K562 (cell line): Measurements from ENCODE around the gene CECR2. TPM values are rescaled to one million over a fixed set of nuclear protein-coding genes. Genes with fewer than 3 reads are reported as not detected.
A peak's percentile ranks its signal among the peaks of the same experiment; 100 is the strongest.

ENCODE experiments used
- ATAC-seq: fragments of 200-7000 bp; cut with Tn5 transposase; 3 replicates; pipeline ENCODE4 v1.9.1; 2020; ENCODE audit warnings: moderate library complexity
- BruUV-seq: library from RNA; stranded (reverse); fragments of 400-500 nt; replicated peaks from 2 replicates; lab custom pipeline; 2021; lab: Mats Ljungman, UMichigan
- CTCF ChIA-PET: fragments of 300-600 bp; formaldehyde crosslinking; extraction: SDS; loops from one replicate; lab custom pipeline; 2021; ENCODE audit warnings: low intra/inter-chr PET ratio; lab: Yijun Ruan, JAX
- POLR2A ChIA-PET: fragments of 300-600, 350-650 bp; sonication (Branson Sonifier 250); formaldehyde crosslinking; extraction: SDS; loops from one replicate; lab custom pipeline; 2021; ENCODE audit warnings: antibody characterized with exemption, inconsistent platforms; lab: Yijun Ruan, JAX
- DNase-seq, 4 experiments: peaks; one replicate each; pipeline versions ENCODE4 v3.0.0 to v3.0.0-alpha.2; 2011 to 2018; ENCODE audit warnings: low spot score in 3 of 4, mixed read lengths in 3 of 4; ENCODE audit errors: extremely low read depth in 1 of 4
- FAIRE-seq: peaks from 2 replicates; lab custom pipeline; 2011; peaks lifted over from hg19 to GRCh38; lab: Jason Lieb, UNC
- H2AFZ ChIP-seq: 2 replicates; pipeline ENCODE4 v1.6.0; 2011; ENCODE audit warnings: low read depth, low read length, control low read depth, inconsistent platforms
- H3K27ac ChIP-seq: fragments of 200-600 bp; 3 replicates; pipeline ENCODE4 v1.8.0; 2011; ENCODE audit warnings: low read depth, mild to moderate bottlenecking, control low read depth, inconsistent platforms, low read length, moderate library complexity, mixed read lengths; ENCODE audit errors: extremely low read depth
- H3K27me3 ChIP-seq, 2 experiments: fragments of 300-600 bp in 1 of 2; 2 replicates in 1 of 2; 3 replicates in 1 of 2; pipeline versions ENCODE4 v1.6.0 to v1.8.0; 2011; ENCODE audit warnings: inconsistent platforms in 2 of 2, low read length in 2 of 2, mild to moderate bottlenecking in 1 of 2, mixed read lengths in 1 of 2, moderate library complexity in 1 of 2; ENCODE audit not compliant: control insufficient read depth in 2 of 2, insufficient read depth in 2 of 2
- H3K36me3 ChIP-seq: fragments of 300-600 bp; 3 replicates; pipeline ENCODE4 v1.8.0; 2011; ENCODE audit warnings: mild to moderate bottlenecking, low read length, inconsistent platforms; ENCODE audit not compliant: control insufficient read depth, insufficient read depth
- H3K4me1 ChIP-seq, 2 experiments: fragments of 200-600 bp in 1 of 2; replicated peaks in 1 of 2; 2 replicates in 1 of 2; 3 replicates in 1 of 2; pipeline versions ENCODE4 v1.5.1 to v1.8.0; 2011; ENCODE audit warnings: inconsistent platforms in 2 of 2, low read length in 2 of 2, mild to moderate bottlenecking in 1 of 2, mixed read lengths in 1 of 2, moderate library complexity in 1 of 2; ENCODE audit not compliant: control insufficient read depth in 2 of 2, insufficient read depth in 2 of 2
- H3K4me2 ChIP-seq: 2 replicates; pipeline ENCODE4 v1.6.1; 2011; ENCODE audit warnings: low read length, control low read depth, inconsistent platforms, mixed read lengths; ENCODE audit not compliant: insufficient read depth
- H3K4me3 ChIP-seq: fragments of 200-600 bp; sonication (generic), shearing (Covaris generic); 2 replicates; pipeline ENCODE4 v1.5.1; 2016; ENCODE audit warnings: control low read depth, inconsistent platforms
- H3K79me2 ChIP-seq: fragments of 200-600 bp; 3 replicates; pipeline ENCODE4 v1.8.0; 2011; ENCODE audit warnings: low read length, inconsistent platforms; ENCODE audit not compliant: control insufficient read depth, insufficient read depth
- H3K9ac ChIP-seq, 2 experiments: 2 replicates each; pipeline versions ENCODE4 v1.6.0 to v1.6.1; 2011; ENCODE audit warnings: low read depth in 2 of 2, low read length in 2 of 2, control low read depth in 1 of 2, inconsistent platforms in 1 of 2, mild to moderate bottlenecking in 1 of 2, mixed read lengths in 1 of 2; ENCODE audit not compliant: insufficient read depth in 1 of 2
- H3K9me1 ChIP-seq: one replicate; pipeline ENCODE4 v1.6.0; 2011; ENCODE audit warnings: inconsistent platforms, mild to moderate bottlenecking, low read length, moderate library complexity; ENCODE audit not compliant: control insufficient read depth, insufficient read depth
- H3K9me3 ChIP-seq: replicated peaks from 2 replicates; pipeline ENCODE4 v1.5.1; 2011; ENCODE audit warnings: low read depth, low read length, inconsistent platforms; ENCODE audit not compliant: control insufficient read depth, insufficient read depth
- H4K20me1 ChIP-seq: replicated peaks from 2 replicates; pipeline ENCODE4 v1.6.1; 2011; ENCODE audit warnings: low read length, inconsistent platforms, mixed read lengths; ENCODE audit not compliant: control insufficient read depth, insufficient read depth
- FOXM1 ChIP-seq, 2 experiments: fragments of 450-650 bp in 1 of 2; sonication (generic) in 1 of 2; formaldehyde crosslinking in 1 of 2; IDR thresholded peaks; 2 replicates each; pipeline versions ENCODE4 v1.6.1 to v1.9.0; 2017 to 2022; ENCODE audit warnings: low read depth in 2 of 2, mild to moderate bottlenecking in 2 of 2, missing genetic modification reagents in 1 of 2, moderate library complexity in 1 of 2
- PCBP1 ChIP-seq: fragments of 200-400 bp; formaldehyde crosslinking; IDR thresholded peaks from 2 replicates; pipeline ENCODE4 v1.6.1; 2018; ENCODE audit warnings: mild to moderate bottlenecking, low read depth, low read length; ENCODE audit not compliant: poor library complexity, severe bottlenecking
- PRPF4 ChIP-seq: fragments of 200-400 bp; formaldehyde crosslinking; IDR thresholded peaks from one replicate; pipeline ENCODE4 v1.6.1; 2017; ENCODE audit warnings: low read length, low read depth, mild to moderate bottlenecking; ENCODE audit not compliant: insufficient read depth, poor library complexity, severe bottlenecking
- RFX5 ChIP-seq: IDR thresholded peaks from 2 replicates; pipeline ENCODE4 v1.6.1; 2011; ENCODE audit warnings: low read depth, mild to moderate bottlenecking, improper control_type of control experiment, low read length
- SMAD1 ChIP-seq: fragments of 150-350 bp; IDR thresholded peaks from 2 replicates; pipeline ENCODE4 v1.6.1; 2014; ENCODE audit warnings: low read length, low read depth; ENCODE audit not compliant: partially characterized antibody
- ZC3H8 ChIP-seq: fragments of 450-650 bp; IDR thresholded peaks from 2 replicates; pipeline ENCODE4 v1.6.1; 2017
- ZNF780A ChIP-seq: fragments of 250-450 bp; sonication (Bioruptor Pico); IDR thresholded peaks from 2 replicates; pipeline ENCODE4 v1.5.0; 2021; ENCODE audit warnings: mild to moderate bottlenecking
- WGBS: fragments of 100-300 bp; shearing (Covaris generic); methylation state at CpG from one replicate; pipeline ENCODE4 v1.1.6; 2016; ENCODE audit warnings: low coverage, mixed read lengths; ENCODE audit not compliant: insufficient coverage; ENCODE audit errors: missing lambda C conversion rate; 5-methylcytosine and 5-hydroxymethylcytosine counted together
- in situ Hi-C: fragments of 300-500 bp; cut with MboI; formaldehyde crosslinking; loops from 4 replicates; pipeline ENCODE4 v1.15.0; 2018; ENCODE audit warnings: inconsistent platforms, mixed read lengths
- intact Hi-C: fragments of 100-400 bp; cut with micrococcal nuclease; formaldehyde crosslinking; loops from 2 replicates; pipeline ENCODE4 v1.14.2; 2022
- polyA plus RNA-seq, 8 experiments: library from polyadenylated mRNA; depleted of rRNA in 4 of 8; stranded (reverse) in 5 of 8; unstranded in 3 of 8; fragments of >200 nt; fragmentation: Nextera tagmentation in 2 of 8; fragmentation: Illumina TruSeq in 1 of 8; extraction: Ambion mirVana in 2 of 8; extraction: Trizol in 1 of 8; gene quantifications; 2 replicates each; pipeline versions ENCODE4 v1.2.1 to v1.2.3, GENCODE V29; 2011 to 2014; ENCODE audit warnings: inconsistent platforms in 1 of 8, missing spikeins in 1 of 8
- total RNA-seq, 7 experiments: library from RNA; depleted of rRNA in 6 of 7; stranded (reverse); fragments of >200 nt in 6 of 7; fragmentation: Illumina TruSeq in 2 of 7; extraction: Trizol in 2 of 7; gene quantifications; 2 replicates each; pipeline versions ENCODE4 v1.2.1 to v1.2.3, GENCODE V29; 2011 to 2021; ENCODE audit warnings: low replicate concordance in 1 of 7
- TF ChIP-seq, protein P1 (sequence below): sonication (generic); formaldehyde crosslinking; IDR thresholded peaks from 2 replicates; pipeline ENCODE4 v1.8.1; 2023; ENCODE audit warnings: mild to moderate bottlenecking, missing genetic modification reagents

Gene CECR2
- total and polyA plus RNA-seq, 9 of the 15 experiments (the other 6 are each of a cell fraction or from before 2014, with no cell fraction given) = 0.01 to 1.00 (median 0.27) TPM

GRCh38 chr22:17347724-17348123 is 21.5 kb upstream of the CECR2 start:
- no peaks in the 10 kb centered on the region; a peak in 1 of 5 replicates for H3K4me1 ChIP-seq
- no peak overlapping the region for H3K4me2 ChIP-seq
- in situ Hi-C loops = no loop called here
- 9% methylated on average over 11 of the region's 11 CpGs for WGBS
- no peak overlapping the region for H3K4me3 ChIP-seq
- TF ChIP-seq PRPF4 = no peak
- no peak for TF ChIP-seq RFX5
- TF ChIP-seq, protein P1, sequence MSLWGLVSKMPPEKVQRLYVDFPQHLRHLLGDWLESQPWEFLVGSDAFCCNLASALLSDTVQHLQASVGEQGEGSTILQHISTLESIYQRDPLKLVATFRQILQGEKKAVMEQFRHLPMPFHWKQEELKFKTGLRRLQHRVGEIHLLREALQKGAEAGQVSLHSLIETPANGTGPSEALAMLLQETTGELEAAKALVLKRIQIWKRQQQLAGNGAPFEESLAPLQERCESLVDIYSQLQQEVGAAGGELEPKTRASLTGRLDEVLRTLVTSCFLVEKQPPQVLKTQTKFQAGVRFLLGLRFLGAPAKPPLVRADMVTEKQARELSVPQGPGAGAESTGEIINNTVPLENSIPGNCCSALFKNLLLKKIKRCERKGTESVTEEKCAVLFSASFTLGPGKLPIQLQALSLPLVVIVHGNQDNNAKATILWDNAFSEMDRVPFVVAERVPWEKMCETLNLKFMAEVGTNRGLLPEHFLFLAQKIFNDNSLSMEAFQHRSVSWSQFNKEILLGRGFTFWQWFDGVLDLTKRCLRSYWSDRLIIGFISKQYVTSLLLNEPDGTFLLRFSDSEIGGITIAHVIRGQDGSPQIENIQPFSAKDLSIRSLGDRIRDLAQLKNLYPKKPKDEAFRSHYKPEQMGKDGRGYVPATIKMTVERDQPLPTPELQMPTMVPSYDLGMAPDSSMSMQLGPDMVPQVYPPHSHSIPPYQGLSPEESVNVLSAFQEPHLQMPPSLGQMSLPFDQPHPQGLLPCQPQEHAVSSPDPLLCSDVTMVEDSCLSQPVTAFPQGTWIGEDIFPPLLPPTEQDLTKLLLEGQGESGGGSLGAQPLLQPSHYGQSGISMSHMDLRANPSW = no peak
- TF ChIP-seq SMAD1 = no peak
- no peak for TF ChIP-seq ZC3H8
- TF ChIP-seq PCBP1 = no peak
- TF ChIP-seq ZNF780A (CRISPR knock-in tag) = no peak
- TF ChIP-seq FOXM1 (IDR thresholded peaks at IDR 0.05; ENCODE audit: low read depth) = no peak
- TF ChIP-seq FOXM1 (CRISPR knock-in tag; IDR thresholded peaks at IDR 0.05; ENCODE audit: low read depth) = no peak
- FAIRE-seq (no peak), DNase-seq (no peak), ATAC-seq (peak; percentile 22; the same call in 1 of the 3 replicates)
- intact Hi-C loops = no loop called here
- no peak overlapping the region for H3K9ac ChIP-seq
- ChIA-PET CTCF (no interaction called here), POLR2A (interaction anchor here (1.5 kb wide), 1 partner anchor 10 kb away, joined by 3 read pairs; no protein-coding TSS in a partner anchor)
- no peak overlapping the region for H2AFZ ChIP-seq
- H3K9me1 ChIP-seq = no peaks in the 10 kb centered on the region
- H3K9me3 ChIP-seq = no peaks in the 10 kb centered on the region
- peaks cover 10 to 19% of the 10 kb centered on the region in 2 experiments for H3K27me3 ChIP-seq
- H3K79me2 ChIP-seq = no peaks in the 10 kb centered on the region
- H3K36me3 ChIP-seq = no peaks in the 10 kb centered on the region
- no peak overlapping the region for H3K27ac ChIP-seq
- H4K20me1 ChIP-seq = no peaks in the 10 kb centered on the region
- no TSS peak for BruUV-seq
